Activated T-helper 17 cell treated with anti-CD3 and anti-CD28 coated beads, Interleukin-2, amount 50 U/mL, for 72 hours (primary cell): ENCODE measurements around the gene PRKRIP1. TPM values are rescaled to one million over a fixed set of nuclear protein-coding genes. Genes with fewer than 3 reads are reported as not detected.
A peak's percentile ranks its signal among the peaks of the same experiment; 100 is the strongest.
"Not testable (repeated sequence)": the region's sequence is repeated elsewhere in the genome, so short reads cannot be mapped to it uniquely, and the experiment has no call there.

Experiments used
- ATAC-seq: fragments of 150-1000 bp; cut with Tn5 transposase; replicated peaks from 2 replicates; pipeline ENCODE4 v1.10.0; 2021; ENCODE audit warnings: mild to moderate bottlenecking, moderate library complexity
- H3K27ac Mint-ChIP-seq: one replicate; pipeline ENCODE4 v1.8.0; 2022; ENCODE audit warnings: mixed read lengths
- H3K27me3 Mint-ChIP-seq: one replicate; pipeline ENCODE4 v1.8.0; 2022; ENCODE audit warnings: mixed read lengths
- H3K36me3 Mint-ChIP-seq: one replicate; pipeline ENCODE4 v1.8.0; 2022; ENCODE audit warnings: low read depth, mild to moderate bottlenecking, mixed read lengths
- H3K4me1 Mint-ChIP-seq: one replicate; pipeline ENCODE4 v1.8.0; 2022; ENCODE audit warnings: mixed read lengths
- H3K4me3 Mint-ChIP-seq: one replicate; pipeline ENCODE4 v1.8.0; 2022; ENCODE audit warnings: mild to moderate bottlenecking, mixed read lengths
- H3K9me3 Mint-ChIP-seq: one replicate; pipeline ENCODE4 v1.8.0; 2022; ENCODE audit warnings: mixed read lengths
- total RNA-seq, 2 donors: library from RNA; stranded (reverse); gene quantifications; one replicate each; pipeline ENCODE4 v1.2.3, GENCODE V29; 2022

PRKRIP1 gene
- total RNA-seq, 2 donors from 2014 or later: 41.7 to 76.6 TPM

DNA sequence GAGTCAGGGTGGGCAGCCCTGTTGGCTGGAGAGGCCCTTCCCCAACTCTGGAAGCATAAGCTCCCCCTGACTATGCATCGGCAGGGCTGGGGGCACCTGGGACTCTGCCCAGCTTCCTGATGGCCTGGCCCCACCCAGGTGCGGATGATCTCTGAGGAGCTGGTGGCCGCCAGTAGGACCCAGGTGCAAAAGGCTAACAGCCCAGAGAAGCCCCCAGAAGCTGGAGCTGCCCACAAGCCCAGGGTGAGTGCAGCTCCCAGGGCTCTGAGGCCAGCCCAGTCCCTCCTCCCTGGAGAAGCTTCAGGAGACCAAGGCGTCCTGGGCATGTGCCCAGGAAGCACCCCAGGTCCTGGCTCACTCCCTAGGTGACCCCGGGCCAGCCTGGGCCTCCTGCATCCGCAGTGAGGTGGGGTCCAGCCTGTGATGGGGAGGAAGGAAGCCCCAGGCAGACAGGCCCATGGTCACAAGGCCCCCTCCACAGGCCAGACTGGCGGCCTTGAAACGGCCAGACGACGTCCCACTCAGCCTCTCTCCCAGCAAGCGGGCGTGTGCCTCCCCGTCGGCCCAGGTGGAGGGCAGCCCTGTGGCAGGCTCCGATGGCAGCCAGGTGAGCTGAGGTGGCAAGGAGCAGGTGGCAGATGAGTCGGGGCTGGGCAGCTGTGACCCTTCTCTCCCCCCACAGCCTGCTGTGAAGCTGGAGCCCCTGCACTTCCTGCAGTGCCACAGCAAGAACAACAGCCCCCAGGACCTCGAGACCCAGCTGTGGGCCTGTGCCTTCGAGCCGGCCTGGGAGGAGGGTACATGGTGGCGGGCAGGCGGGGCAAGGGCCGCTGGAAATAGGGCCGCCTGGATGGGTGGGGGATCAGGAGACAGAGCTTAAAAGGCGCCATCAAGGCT is 71.7 kb downstream of the PRKRIP1 start:
- no peak overlapping the region for H3K27ac Mint-ChIP-seq
- H3K4me3 Mint-ChIP-seq: no peak overlapping the region
- no peaks in the 10 kb centered on the region for H3K27me3 Mint-ChIP-seq
- peaks cover 12% of the 10 kb centered on the region for H3K4me1 Mint-ChIP-seq
- peaks cover 16% of the 10 kb centered on the region for H3K36me3 Mint-ChIP-seq
- H3K9me3 Mint-ChIP-seq: no peaks in the 10 kb centered on the region
- ATAC-seq: no peak

DNA sequence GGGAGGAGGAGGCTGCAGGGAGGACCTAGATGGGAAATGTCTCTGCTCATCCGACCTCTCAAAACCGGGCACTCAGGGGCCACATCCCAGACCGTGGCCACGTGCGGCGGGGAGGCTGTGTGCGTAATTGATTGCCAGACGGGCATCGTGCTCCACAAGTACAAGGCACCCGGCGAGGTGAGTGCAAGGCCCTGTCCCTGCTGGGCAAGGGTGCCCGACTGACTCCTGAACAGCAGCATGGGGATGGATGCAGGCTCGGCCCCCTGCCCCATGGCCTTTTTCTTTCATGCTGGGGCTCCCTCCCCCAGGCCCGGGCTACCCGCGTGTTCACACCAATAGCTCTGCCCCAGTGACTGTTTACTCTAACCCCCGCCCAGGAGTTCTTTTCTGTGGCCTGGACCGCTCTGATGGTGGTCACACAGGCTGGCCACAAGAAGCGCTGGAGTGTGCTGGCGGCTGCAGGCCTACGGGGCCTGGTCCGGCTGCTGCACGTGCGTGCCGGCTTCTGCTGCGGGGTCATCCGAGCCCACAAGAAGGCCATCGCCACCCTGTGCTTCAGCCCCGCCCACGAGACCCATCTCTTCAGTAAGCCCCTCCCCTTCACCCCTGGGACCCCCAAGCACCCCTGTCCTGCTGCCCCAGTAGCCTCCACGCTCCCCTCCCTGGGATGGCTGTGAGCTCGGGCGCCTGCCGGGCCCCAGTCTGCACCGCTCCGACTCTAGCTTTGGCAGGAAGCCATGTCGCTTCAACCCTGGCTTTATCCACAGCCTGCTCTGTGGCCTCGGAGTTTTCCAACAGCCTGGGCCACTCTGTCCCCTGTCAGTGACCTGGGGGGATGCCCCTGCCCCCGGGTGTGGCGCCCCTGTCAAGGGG is 72.6 kb downstream of the PRKRIP1 start:
- H3K27me3 Mint-ChIP-seq: no peaks in the 10 kb centered on the region
- no peak overlapping the region for H3K4me3 Mint-ChIP-seq
- no peak overlapping the region for H3K27ac Mint-ChIP-seq
- H3K36me3 Mint-ChIP-seq: peaks cover 23% of the 10 kb centered on the region
- no peaks in the 10 kb centered on the region for H3K9me3 Mint-ChIP-seq
- H3K4me1 Mint-ChIP-seq: peaks cover 9% of the 10 kb centered on the region
- no peak for ATAC-seq

DNA sequence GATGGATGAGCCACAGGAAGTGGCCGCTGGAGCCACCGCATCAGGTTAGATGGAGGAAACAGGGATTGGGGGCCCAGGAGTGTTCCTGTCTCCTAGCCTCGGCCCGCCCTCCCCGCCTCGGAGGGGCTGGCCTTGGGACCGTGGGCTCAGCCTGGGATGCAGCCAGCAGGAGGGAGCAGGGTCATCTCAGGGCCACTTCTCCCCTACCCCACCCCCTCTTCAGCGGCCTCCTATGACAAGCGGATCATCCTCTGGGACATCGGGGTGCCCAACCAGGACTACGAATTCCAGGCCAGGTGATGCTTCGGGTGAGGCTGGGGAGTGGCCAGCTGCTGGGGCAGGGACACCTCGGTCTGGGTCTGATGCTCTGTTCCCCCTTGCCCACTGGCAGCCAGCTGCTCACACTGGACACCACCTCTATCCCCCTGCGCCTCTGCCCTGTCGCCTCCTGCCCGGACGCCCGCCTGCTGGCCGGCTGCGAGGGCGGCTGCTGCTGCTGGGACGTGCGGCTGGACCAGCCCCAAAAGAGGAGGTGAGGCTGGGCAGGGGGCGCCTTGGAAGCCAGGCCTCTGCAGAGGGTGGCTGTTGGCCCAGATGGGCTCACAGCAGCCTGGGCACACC is 73.3 kb downstream of the PRKRIP1 start:
- Mint-ChIP-seq H3K27ac (no peak overlapping the region), H3K36me3 (peaks cover 23% of the 10 kb centered on the region), H3K4me3 (no peak overlapping the region), H3K9me3 (no peaks in the 10 kb centered on the region), H3K4me1 (peaks cover 4% of the 10 kb centered on the region), H3K27me3 (no peaks in the 10 kb centered on the region)
- no peak for ATAC-seq

DNA sequence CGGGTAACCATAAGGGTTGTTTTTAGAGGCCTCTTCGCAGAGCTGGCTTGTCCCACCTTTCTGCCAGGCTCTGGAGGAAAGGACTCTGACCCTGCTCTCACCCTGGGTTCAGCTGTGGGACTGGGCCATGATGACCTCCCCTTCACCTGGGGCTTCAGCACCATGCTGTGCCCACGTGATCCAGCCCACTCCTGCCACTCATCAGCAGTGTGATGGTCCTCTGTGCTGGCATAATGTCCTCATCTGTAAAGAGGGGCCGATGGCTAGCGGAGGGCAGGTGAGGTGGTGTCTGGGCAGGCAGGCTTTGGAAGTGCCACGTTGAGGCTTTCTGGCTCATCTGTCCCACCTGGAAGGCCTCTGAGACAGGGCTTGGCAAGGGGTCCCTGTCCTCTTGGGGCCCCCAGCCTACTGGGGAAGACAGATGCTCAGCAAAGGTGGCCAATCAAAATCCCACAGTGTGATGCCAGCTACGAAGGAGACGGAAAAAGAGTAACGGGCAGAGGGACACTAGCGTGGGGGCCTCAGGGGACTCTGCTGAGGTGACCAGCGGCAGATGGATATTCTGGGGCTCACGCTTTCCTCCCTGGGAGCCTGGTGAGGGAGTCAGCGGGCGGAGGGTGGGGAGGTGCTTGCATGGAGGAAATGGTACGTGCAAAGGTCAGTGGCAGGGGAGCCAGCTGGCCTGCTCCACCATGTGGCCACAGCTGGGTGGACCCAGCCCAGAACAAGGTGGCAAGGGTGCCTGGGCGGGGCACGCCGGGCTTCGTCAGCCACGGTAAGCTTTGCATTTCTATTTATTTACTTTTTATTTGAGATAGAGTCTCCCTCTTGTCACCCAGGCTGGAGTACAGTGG is 74.0 kb downstream of the PRKRIP1 start:
- no peaks in the 10 kb centered on the region for H3K9me3 Mint-ChIP-seq
- no peak for ATAC-seq
- H3K36me3 Mint-ChIP-seq: peaks cover 23% of the 10 kb centered on the region
- H3K4me3 Mint-ChIP-seq: no peak overlapping the region
- peaks cover 4% of the 10 kb centered on the region for H3K4me1 Mint-ChIP-seq
- H3K27ac Mint-ChIP-seq: no peak overlapping the region
- H3K27me3 Mint-ChIP-seq: no peaks in the 10 kb centered on the region

DNA sequence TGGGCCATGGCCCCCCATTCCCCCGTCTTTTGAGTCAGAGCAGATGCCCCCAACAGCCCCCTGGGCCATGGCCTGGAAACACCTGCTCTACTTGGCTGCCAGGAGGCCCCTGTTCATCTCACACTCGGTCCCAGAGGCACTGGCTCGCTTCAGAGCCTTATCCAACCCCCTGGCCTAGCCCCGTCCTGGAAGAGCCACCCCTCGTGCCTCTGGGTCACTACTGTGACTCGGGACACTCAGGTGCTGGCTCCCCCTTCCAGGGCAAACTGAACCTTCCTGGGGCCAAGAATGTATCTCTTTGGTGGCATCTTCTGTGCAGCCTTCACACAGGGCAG is 75.6 kb downstream of the PRKRIP1 start:
- Mint-ChIP-seq H3K4me1 (peaks cover 2% of the 10 kb centered on the region), H3K27ac (no peak overlapping the region), H3K4me3 (no peak overlapping the region), H3K36me3 (peaks cover 23% of the 10 kb centered on the region), H3K9me3 (no peaks in the 10 kb centered on the region), H3K27me3 (no peaks in the 10 kb centered on the region)
- ATAC-seq: no peak

DNA sequence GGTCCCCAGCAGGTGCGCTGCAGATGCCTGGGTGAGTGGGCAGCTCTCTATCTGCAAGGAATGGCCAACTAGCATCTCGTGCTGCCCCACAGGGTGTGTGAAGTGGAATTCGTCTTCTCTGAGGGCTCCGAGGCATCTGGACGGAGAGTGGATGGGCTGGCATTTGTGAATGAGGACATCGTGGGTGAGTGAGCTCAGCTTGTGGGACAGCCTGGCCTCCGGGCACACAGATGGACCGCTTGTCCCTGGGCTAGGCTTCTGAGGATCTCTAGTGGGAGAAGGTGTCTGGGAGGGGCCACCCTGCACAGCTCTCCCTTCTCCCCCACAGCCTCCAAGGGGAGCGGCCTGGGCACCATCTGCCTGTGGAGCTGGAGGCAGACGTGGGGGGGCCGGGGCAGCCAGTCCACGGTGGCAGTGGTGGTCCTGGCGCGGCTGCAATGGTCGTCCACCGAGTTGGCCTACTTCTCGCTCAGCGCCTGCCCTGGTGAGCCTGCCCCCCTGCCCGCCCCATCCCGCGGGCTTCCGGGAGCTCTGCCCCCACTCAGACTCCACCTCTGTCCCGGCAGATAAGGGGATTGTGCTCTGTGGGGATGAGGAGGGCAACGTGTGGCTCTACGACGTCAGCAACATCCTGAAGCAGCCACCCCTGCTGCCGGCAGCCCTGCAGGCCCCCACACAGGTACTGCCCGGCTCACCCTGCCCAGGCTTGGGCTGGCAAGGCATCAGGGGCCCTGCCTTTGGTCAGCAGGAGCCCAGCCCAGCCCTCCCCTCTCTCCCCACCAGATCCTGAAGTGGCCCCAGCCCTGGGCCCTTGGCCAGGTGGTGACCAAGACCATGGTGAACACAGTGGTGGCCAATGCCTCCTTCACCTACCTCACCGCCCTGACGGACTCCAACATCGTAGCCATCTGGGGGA is 76.2 kb downstream of the PRKRIP1 start:
- H3K4me3 Mint-ChIP-seq: no peak overlapping the region
- H3K36me3 Mint-ChIP-seq: peaks cover 23% of the 10 kb centered on the region
- H3K9me3 Mint-ChIP-seq: no peaks in the 10 kb centered on the region
- H3K27me3 Mint-ChIP-seq: no peaks in the 10 kb centered on the region
- no peak overlapping the region for H3K27ac Mint-ChIP-seq
- peak; percentile 8 for ATAC-seq
- H3K4me1 Mint-ChIP-seq: no peaks in the 10 kb centered on the region

DNA sequence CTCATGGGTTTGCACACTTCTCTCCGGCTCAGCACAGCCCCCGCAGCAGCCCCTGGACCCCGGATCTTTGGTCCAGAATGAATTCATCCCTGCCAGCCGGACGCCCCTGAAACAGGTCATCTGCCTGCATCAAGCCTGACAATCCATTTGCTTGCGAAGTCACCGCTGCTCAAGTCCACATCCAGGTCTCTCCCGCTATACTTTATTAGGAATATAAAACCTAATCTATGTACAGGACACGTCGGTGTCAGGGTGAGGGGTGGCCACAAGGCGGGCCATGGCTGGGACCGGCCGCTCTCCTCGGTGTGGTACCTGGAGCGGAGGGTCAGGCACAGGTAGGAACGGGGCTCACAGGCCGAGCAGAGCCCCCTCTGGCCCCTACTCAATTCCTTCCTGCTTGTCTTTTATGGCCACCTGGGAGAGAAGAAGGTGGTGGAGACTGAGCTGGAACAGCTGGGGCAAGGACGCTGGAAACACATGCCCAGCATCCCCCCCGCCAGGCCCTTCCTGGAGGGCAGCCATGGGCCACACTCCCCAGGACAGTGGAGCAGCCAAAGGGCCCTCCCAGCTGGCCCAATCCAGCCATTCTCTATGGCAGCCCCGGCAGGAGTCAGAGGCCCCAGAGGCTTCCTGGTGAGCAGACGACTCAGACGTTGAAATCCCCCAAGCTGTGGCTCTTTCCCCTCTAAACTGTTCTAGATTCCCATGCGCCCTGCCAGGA is 77.3 kb downstream of the PRKRIP1 start:
- Mint-ChIP-seq H3K27me3 (no peaks in the 10 kb centered on the region), H3K27ac (no peak overlapping the region), H3K9me3 (no peaks in the 10 kb centered on the region), H3K4me3 (no peak overlapping the region), H3K4me1 (no peaks in the 10 kb centered on the region), H3K36me3 (peaks cover 23% of the 10 kb centered on the region)
- ATAC-seq: no peak

DNA sequence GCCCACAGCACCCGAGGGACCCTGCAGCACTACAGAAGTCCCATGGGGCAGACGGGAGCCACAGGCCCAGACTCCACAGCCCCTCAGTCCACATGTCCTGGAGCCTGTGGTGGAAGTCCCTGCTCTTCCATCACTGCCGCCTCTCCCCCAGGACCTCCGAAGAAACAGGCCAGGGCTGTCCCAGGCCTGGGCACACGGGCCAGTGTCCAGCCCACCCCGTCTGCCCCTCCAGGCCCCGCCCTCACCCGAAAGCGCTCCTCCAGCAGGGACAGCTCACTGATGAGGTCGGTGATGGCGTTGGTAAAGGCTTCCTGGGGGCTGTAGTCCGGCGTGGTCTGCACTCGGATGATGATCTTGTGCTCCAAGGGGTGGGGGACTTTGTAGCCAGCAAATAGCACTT is 78.0 kb downstream of the PRKRIP1 start:
- H3K4me1 Mint-ChIP-seq, H3K27me3 Mint-ChIP-seq, H3K4me3 Mint-ChIP-seq, ATAC-seq, H3K9me3 Mint-ChIP-seq, H3K27ac Mint-ChIP-seq: not testable (repeated sequence)
- peaks cover 23% of the 10 kb centered on the region for H3K36me3 Mint-ChIP-seq

DNA sequence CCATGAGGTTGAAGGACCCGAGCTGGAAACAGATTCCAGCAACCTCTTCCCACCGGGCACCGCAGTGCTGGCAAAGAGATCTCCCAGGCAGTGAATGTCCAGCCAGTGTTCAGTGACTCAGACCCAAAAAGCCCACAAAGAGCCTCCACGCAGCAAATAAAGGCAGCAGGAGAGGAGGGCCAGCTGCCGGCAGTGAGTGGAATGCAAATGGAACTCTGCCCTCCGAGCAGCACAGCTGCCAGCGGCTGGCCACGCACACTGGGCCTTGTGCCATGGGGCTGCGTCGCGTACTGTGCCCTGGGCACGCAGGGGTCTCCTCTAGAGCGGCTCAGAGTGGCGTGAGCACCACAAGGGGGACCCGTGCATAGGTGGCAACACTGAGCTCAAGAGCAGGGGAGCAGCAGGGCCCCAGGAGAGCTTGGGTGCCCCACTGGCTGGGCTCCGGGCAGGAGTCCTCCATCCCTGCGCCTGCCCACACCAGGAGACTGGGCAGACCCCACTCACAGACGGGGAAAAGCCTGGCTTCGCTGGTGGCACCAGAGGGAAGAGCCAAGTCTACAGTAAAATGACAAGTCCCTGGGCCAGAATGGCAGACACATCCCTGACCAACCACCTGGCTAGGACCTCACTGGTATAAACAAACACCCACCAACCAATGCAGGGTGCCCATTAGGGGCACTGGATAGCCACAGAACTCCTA is 78.7 kb downstream of the PRKRIP1 start:
- not testable (repeated sequence) for H3K4me1 Mint-ChIP-seq, ATAC-seq, H3K27ac Mint-ChIP-seq, H3K4me3 Mint-ChIP-seq, H3K27me3 Mint-ChIP-seq, H3K9me3 Mint-ChIP-seq
- H3K36me3 Mint-ChIP-seq: peaks cover 23% of the 10 kb centered on the region

Other genes starting within 250 kb of the PRKRIP1 start
- 10 to 100 TPM in 1 of 2 donors, 1 to 10 TPM in 1; 1.7 to 14.2 TPM for gene SH2B2, start 109.5 kb upstream of the PRKRIP1 start, total RNA-seq
- gene SPDYE6, start 39.9 kb upstream of the PRKRIP1 start, total RNA-seq: not detected
- gene ORAI2, start 37.2 kb downstream of the PRKRIP1 start, total RNA-seq: 10 to 100 TPM; 30.4 to 54.9 TPM
- 1 to 10 TPM; 9.0 to 9.2 TPM for gene ALKBH4, start 68.5 kb downstream of the PRKRIP1 start, total RNA-seq
- 10 to 100 TPM; 14.8 to 20.6 TPM for gene LRWD1, start 68.6 kb downstream of the PRKRIP1 start, total RNA-seq
- gene POLR2J, start 82.6 kb downstream of the PRKRIP1 start, total RNA-seq: 10 to 100 TPM; 63.5 to 74.2 TPM
- 10 to 100 TPM; 14.1 to 23.3 TPM for gene RASA4B, start 121.4 kb downstream of the PRKRIP1 start, total RNA-seq
- gene UPK3BL2, start 147.3 kb downstream of the PRKRIP1 start, total RNA-seq: 10 to 100 TPM; 21.4 to 45.7 TPM
- gene SPDYE2, start 154.9 kb downstream of the PRKRIP1 start, total RNA-seq: not detected
- 100 to 1,000 TPM in 1 of 2 donors, 10 to 100 TPM in 1; 76.6 to 101 TPM for gene POLR2J3, start 176.2 kb downstream of the PRKRIP1 start, total RNA-seq
- 10 to 100 TPM; 29.6 to 62.9 TPM for gene RASA4, start 220.4 kb downstream of the PRKRIP1 start, total RNA-seq
- 10 to 100 TPM; 37.5 to 55.6 TPM for gene UPK3BL1, start 246.4 kb downstream of the PRKRIP1 start, total RNA-seq